SK-N-SH (cell line): ENCODE measurements around the gene DCLRE1A. TPM values are rescaled to one million over a fixed set of nuclear protein-coding genes. Genes with fewer than 3 reads are reported as not detected.

Experiments used
- CTCF ChIA-PET: fragments of 300-600, 350-600 bp; formaldehyde crosslinking; extraction: SDS; loops from one replicate; lab custom pipeline; 2021; lab: Yijun Ruan, JAX
- POLR2A ChIA-PET: fragments of 350-600 bp; sonication (Branson Sonifier 250); formaldehyde crosslinking; extraction: SDS; loops from one replicate; lab custom pipeline; 2020; ENCODE audit warnings: antibody characterized with exemption, inconsistent platforms; lab: Yijun Ruan, JAX
- DNase-seq: peaks from one replicate; pipeline ENCODE4 v3.0.0; 2012
- H2AFZ ChIP-seq: fragments of 200-600 bp; sonication (generic); 2 replicates; pipeline ENCODE4 v1.8.1; 2016; ENCODE audit warnings: antibody characterized with exemption, mild to moderate bottlenecking, low read depth
- H3F3A ChIP-seq: fragments of 200-600 bp; sonication (generic); replicated peaks from 2 replicates; pipeline ENCODE3; 2016; ENCODE audit warnings: antibody characterized with exemption, mild to moderate bottlenecking; ENCODE audit not compliant: insufficient read depth
- H3K27ac ChIP-seq, 2 experiments: fragments of 200-500 bp in 1 of 2; fragments of 200-600 bp in 1 of 2; sonication (Bioruptor generic) in 1 of 2; sonication (generic), shearing (Covaris generic) in 1 of 2; 2 replicates each; pipeline versions ENCODE4 v1.5.1 to v1.6.1; 2014 to 2016; ENCODE audit warnings: low read depth in 2 of 2, inconsistent platforms in 1 of 2, low read length in 1 of 2, mild to moderate bottlenecking in 1 of 2, mixed read lengths in 1 of 2
- H3K27me3 ChIP-seq: fragments of 200-600 bp; sonication (generic), shearing (Covaris generic); 2 replicates; pipeline ENCODE4 v1.6.1; 2016; ENCODE audit warnings: mixed run types; ENCODE audit not compliant: insufficient read depth
- H3K36me3 ChIP-seq, 2 experiments: fragments of 200-500 bp in 1 of 2; fragments of 200-600 bp in 1 of 2; sonication (Bioruptor generic) in 1 of 2; sonication (generic) in 1 of 2; replicated peaks in 1 of 2; 2 replicates each; pipeline versions ENCODE3 to v1.5.1; 2014 to 2016; ENCODE audit warnings: low read length in 1 of 2, mild to moderate bottlenecking in 1 of 2; ENCODE audit not compliant: insufficient read depth in 2 of 2, control insufficient read depth in 1 of 2
- H3K4me1 ChIP-seq, 2 experiments: fragments of 200-500 bp in 1 of 2; fragments of 200-600 bp in 1 of 2; sonication (Bioruptor generic) in 1 of 2; sonication (generic), shearing (Covaris generic) in 1 of 2; 2 replicates each; pipeline versions ENCODE4 v1.5.1 to v1.6.1; 2014 to 2016; ENCODE audit warnings: low read depth in 1 of 2, low read length in 1 of 2, mixed run types in 1 of 2; ENCODE audit not compliant: insufficient read depth in 2 of 2, control insufficient read depth in 1 of 2
- H3K4me2 ChIP-seq: fragments of 200-600 bp; sonication (generic), shearing (Covaris generic); 2 replicates; pipeline ENCODE4 v1.6.1; 2017; ENCODE audit warnings: mixed run types
- H3K4me3 ChIP-seq, 2 experiments: fragments of 200-500 bp in 1 of 2; fragments of 200-600 bp in 1 of 2; sonication (Bioruptor generic) in 1 of 2; sonication (generic), shearing (Covaris generic) in 1 of 2; 2 replicates each; pipeline versions ENCODE4 v1.5.1 to v1.8.1; 2014 to 2016; ENCODE audit warnings: low read depth in 2 of 2, inconsistent platforms in 1 of 2, low read length in 1 of 2, mild to moderate bottlenecking in 1 of 2, mixed read lengths in 1 of 2, moderate library complexity in 1 of 2
- H3K79me2 ChIP-seq: fragments of 200-600 bp; sonication (generic); 2 replicates; pipeline ENCODE4 v1.8.1; 2017; ENCODE audit warnings: mild to moderate bottlenecking; ENCODE audit not compliant: insufficient read depth
- H3K9ac ChIP-seq: fragments of 200-600 bp; sonication (generic); 2 replicates; pipeline ENCODE4 v1.6.1; 2017; ENCODE audit warnings: mixed run types
- H3K9me2 ChIP-seq: fragments of 200-600 bp; sonication (generic); 2 replicates; pipeline ENCODE4 v1.6.1; 2017; ENCODE audit warnings: mixed run types
- H3K9me3 ChIP-seq: fragments of 200-600 bp; sonication (generic); 2 replicates; pipeline ENCODE4 v1.6.1; 2017; ENCODE audit warnings: mixed run types, mild to moderate bottlenecking, moderate library complexity
- H4K20me1 ChIP-seq: fragments of 200-600 bp; sonication (generic); 2 replicates; pipeline ENCODE4 v1.6.1; 2017; ENCODE audit warnings: mild to moderate bottlenecking, mixed run types; ENCODE audit not compliant: insufficient read depth
- CTCF ChIP-seq: fragments of 200-600 bp; sonication (generic); IDR thresholded peaks from 2 replicates; pipeline ENCODE4 v1.6.1; 2017; ENCODE audit warnings: antibody characterized with exemption, mild to moderate bottlenecking, moderate library complexity
- EZH2phosphoT487 ChIP-seq: fragments of 200-600 bp; sonication (generic); IDR thresholded peaks from 2 replicates; pipeline ENCODE4 v1.6.1; 2017; ENCODE audit warnings: low read depth, mixed run types, mild to moderate bottlenecking, antibody characterized with exemption, moderate library complexity, borderline replicate concordance
- FOSL2 ChIP-seq: IDR thresholded peaks from 2 replicates; pipeline ENCODE4 v1.4.0; 2012; ENCODE audit warnings: low read depth, mild to moderate bottlenecking, moderate library complexity, borderline replicate concordance
- FOXJ3 ChIP-seq: sonication (generic); formaldehyde crosslinking; IDR thresholded peaks from 2 replicates; pipeline ENCODE4 v1.5.1; 2020; ENCODE audit warnings: mild to moderate bottlenecking, missing genetic modification reagents
- FOXM1 ChIP-seq: IDR thresholded peaks from 2 replicates; pipeline ENCODE4 v1.4.0; 2012; ENCODE audit warnings: low read depth, mild to moderate bottlenecking
- GABPA ChIP-seq: IDR thresholded peaks from 2 replicates; pipeline ENCODE4 v1.4.0; 2012; ENCODE audit warnings: low read depth, mild to moderate bottlenecking
- GATA2 ChIP-seq: sonication (generic); formaldehyde crosslinking; IDR thresholded peaks from 2 replicates; pipeline ENCODE4 v1.5.0; 2020; ENCODE audit warnings: mild to moderate bottlenecking, missing genetic modification reagents
- MAX ChIP-seq: IDR thresholded peaks from 2 replicates; pipeline ENCODE4 v1.4.0; 2012; ENCODE audit warnings: low read depth
- MXI1 ChIP-seq: IDR thresholded peaks from 2 replicates; pipeline ENCODE4 v1.6.1; 2012; ENCODE audit warnings: mild to moderate bottlenecking, low read depth, low read length, improper control_type of control experiment
- NFIC ChIP-seq: IDR thresholded peaks from 2 replicates; pipeline ENCODE4 v1.4.0; 2012; ENCODE audit warnings: borderline replicate concordance
- TAF1 ChIP-seq: IDR thresholded peaks from 2 replicates; pipeline ENCODE4 v1.6.1; 2012; ENCODE audit warnings: low read depth, mild to moderate bottlenecking, low read length, moderate library complexity, borderline replicate concordance
- USF2 ChIP-seq: fragments of 150-350 bp; IDR thresholded peaks from 2 replicates; pipeline ENCODE4 v1.6.1; 2017; ENCODE audit warnings: antibody characterized with exemption, low read length, low read depth, borderline replicate concordance
- WGBS: methylation state at CpG from one replicate; pipeline ENCODE4 v1.1.6; 2017; ENCODE audit warnings: low lambda C conversion rate; 5-methylcytosine and 5-hydroxymethylcytosine counted together
- polyA plus RNA-seq, 3 experiments: library from polyadenylated mRNA; depleted of rRNA; stranded (reverse); fragments of >200 nt; gene quantifications; 2 replicates each; pipeline ENCODE4 v1.2.3, GENCODE V29; 2012
- TF ChIP-seq, protein P1 (sequence below): IDR thresholded peaks from 2 replicates; pipeline ENCODE4; 2012
- TF ChIP-seq, protein P2 (sequence below): IDR thresholded peaks from 2 replicates; pipeline ENCODE4 v1.4.0; 2012; ENCODE audit warnings: low read depth, borderline replicate concordance

DCLRE1A gene
- polyA plus RNA-seq, 1 of the 3 experiments (the other 2 are of a cell fraction) = 2.6 TPM

GRCh38 chr10:113806503-113806902 lies 47.4 kb downstream of the DCLRE1A start:
- Histone ChIP-seq H4K20me1 (no peaks in the 10 kb centered on the region), H2AFZ (no peak overlapping the region), H3K36me3 (no peaks in the 10 kb centered on the region), H3K9ac (no peak overlapping the region), H3K4me2 (no peak overlapping the region), H3K27ac (no peak overlapping the region), H3K9me2 (no peaks in the 10 kb centered on the region), H3K27me3 (peaks cover 20% of the 10 kb centered on the region), H3K79me2 (no peaks in the 10 kb centered on the region), H3K4me1 (no peaks in the 10 kb centered on the region), H3K4me3 (no peak overlapping the region), H3K9me3 (no peaks in the 10 kb centered on the region), H3F3A (no peaks in the 10 kb centered on the region)
- ChIA-PET POLR2A (no interaction called here), CTCF (interaction anchor here (0.6 to 2.5 kb wide), 2 partner anchors 8 to 62 kb away, joined by 3 to 10 read pairs; no protein-coding TSS in a partner anchor)
- no peak for DNase-seq
- TF ChIP-seq MXI1 = no peak
- TF ChIP-seq FOXM1 = no peak
- no peak for TF ChIP-seq GATA2 (CRISPR knock-in tag)
- no peak for TF ChIP-seq EZH2phosphoT487
- TF ChIP-seq, protein P1, sequence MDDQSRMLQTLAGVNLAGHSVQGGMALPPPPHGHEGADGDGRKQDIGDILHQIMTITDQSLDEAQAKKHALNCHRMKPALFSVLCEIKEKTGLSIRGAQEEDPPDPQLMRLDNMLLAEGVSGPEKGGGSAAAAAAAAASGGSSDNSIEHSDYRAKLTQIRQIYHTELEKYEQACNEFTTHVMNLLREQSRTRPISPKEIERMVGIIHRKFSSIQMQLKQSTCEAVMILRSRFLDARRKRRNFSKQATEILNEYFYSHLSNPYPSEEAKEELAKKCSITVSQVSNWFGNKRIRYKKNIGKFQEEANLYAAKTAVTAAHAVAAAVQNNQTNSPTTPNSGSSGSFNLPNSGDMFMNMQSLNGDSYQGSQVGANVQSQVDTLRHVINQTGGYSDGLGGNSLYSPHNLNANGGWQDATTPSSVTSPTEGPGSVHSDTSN = no peak
- 83% methylated on average over 4 of the region's 4 CpGs for WGBS

- H3K36me3 ChIP-seq = no peaks in the 10 kb centered on the region
- H3K4me2 ChIP-seq = no peak overlapping the region
- H2AFZ ChIP-seq = no peak overlapping the region
- POLR2A ChIA-PET = no interaction called here
- H3K27ac ChIP-seq = no peak overlapping the region
- H4K20me1 ChIP-seq = no peaks in the 10 kb centered on the region
- H3K9me3 ChIP-seq = no peaks in the 10 kb centered on the region
- CTCF ChIA-PET = interaction anchor here (1.4 to 9.3 kb wide), 3 partner anchors 27 to 299 kb away, joined by 5 to 125 read pairs (median 5); no protein-coding TSS in a partner anchor
- H3K79me2 ChIP-seq = no peaks in the 10 kb centered on the region
- no peaks in the 10 kb centered on the region for H3K9me2 ChIP-seq
- peaks cover 7% of the 10 kb centered on the region; the same call in 1 of the 2 replicates for H3K27me3 ChIP-seq
- no peaks in the 10 kb centered on the region for H3F3A ChIP-seq
- DNase-seq = no peak
- TF ChIP-seq, protein P2, sequence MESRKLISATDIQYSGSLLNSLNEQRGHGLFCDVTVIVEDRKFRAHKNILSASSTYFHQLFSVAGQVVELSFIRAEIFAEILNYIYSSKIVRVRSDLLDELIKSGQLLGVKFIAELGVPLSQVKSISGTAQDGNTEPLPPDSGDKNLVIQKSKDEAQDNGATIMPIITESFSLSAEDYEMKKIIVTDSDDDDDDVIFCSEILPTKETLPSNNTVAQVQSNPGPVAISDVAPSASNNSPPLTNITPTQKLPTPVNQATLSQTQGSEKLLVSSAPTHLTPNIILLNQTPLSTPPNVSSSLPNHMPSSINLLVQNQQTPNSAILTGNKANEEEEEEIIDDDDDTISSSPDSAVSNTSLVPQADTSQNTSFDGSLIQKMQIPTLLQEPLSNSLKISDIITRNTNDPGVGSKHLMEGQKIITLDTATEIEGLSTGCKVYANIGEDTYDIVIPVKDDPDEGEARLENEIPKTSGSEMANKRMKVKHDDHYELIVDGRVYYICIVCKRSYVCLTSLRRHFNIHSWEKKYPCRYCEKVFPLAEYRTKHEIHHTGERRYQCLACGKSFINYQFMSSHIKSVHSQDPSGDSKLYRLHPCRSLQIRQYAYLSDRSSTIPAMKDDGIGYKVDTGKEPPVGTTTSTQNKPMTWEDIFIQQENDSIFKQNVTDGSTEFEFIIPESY = no peak
- no peak for TF ChIP-seq FOXM1
- TF ChIP-seq CTCF = no peak
- no peak for TF ChIP-seq GABPA
- no peak for TF ChIP-seq MAX
- TF ChIP-seq FOSL2 = no peak
- TF ChIP-seq USF2 = no peak
- TF ChIP-seq EZH2phosphoT487 = no peak
- no peak for TF ChIP-seq NFIC
- no peak for TF ChIP-seq TAF1
- no peak for TF ChIP-seq FOXJ3 (CRISPR knock-in tag)
- no peaks in the 10 kb centered on the region for H3K4me1 ChIP-seq
- no peak overlapping the region for H3K9ac ChIP-seq
- 44% methylated on average over 4 of the region's 4 CpGs for WGBS
- H3K4me3 ChIP-seq = no peak overlapping the region
Measured at GRCh38 chr10:113802997-113803396, 50.9 kb downstream of the DCLRE1A start.
